Activated CD8-positive, alpha-beta T cell treated with anti-CD3 and anti-CD28 coated beads for 36 hours (primary cell): ENCODE results near the gene PLAAT2. TPM values are rescaled to one million over a fixed set of nuclear protein-coding genes. Genes with fewer than 3 reads are reported as not detected.
"Not testable (repeated sequence)": the region's sequence is repeated elsewhere in the genome, so short reads cannot be mapped to it uniquely, and the experiment has no call there.

ENCODE experiments used
- ATAC-seq: fragments of 200-7000 bp; cut with Tn5 transposase; one replicate; pipeline ENCODE4 v1.10.0; 2021; ENCODE audit warnings: mild to moderate bottlenecking, moderate library complexity
- CTCF ChIA-PET: fragments of 350-600 bp; sonication (Branson Sonifier 250); formaldehyde crosslinking; loops from one replicate; lab custom pipeline; 2021; ENCODE audit warnings: antibody characterized with exemption; lab: Charles Lee
- POLR2A ChIA-PET: fragments of 350-600 bp; sonication (Branson Sonifier 250); formaldehyde crosslinking; loops from one replicate; lab custom pipeline; 2021; ENCODE audit warnings: antibody characterized with exemption; lab: Charles Lee
- DNase-seq: peaks from one replicate; pipeline ENCODE4 v3.0.0-alpha.2; 2020
- H3K27ac Mint-ChIP-seq: one replicate; pipeline ENCODE4 v1.8.0; 2021; ENCODE audit warnings: mild to moderate bottlenecking, mixed read lengths
- H3K27me3 Mint-ChIP-seq: one replicate; pipeline ENCODE4 v1.8.0; 2021; ENCODE audit warnings: mixed read lengths
- H3K36me3 Mint-ChIP-seq: one replicate; pipeline ENCODE4 v1.8.0; 2021; ENCODE audit warnings: low read depth, mixed read lengths
- H3K4me1 Mint-ChIP-seq: one replicate; pipeline ENCODE4 v1.8.0; 2021; ENCODE audit warnings: low read depth, mixed read lengths
- H3K4me3 Mint-ChIP-seq: one replicate; pipeline ENCODE4 v1.8.0; 2021; ENCODE audit warnings: mild to moderate bottlenecking, moderate library complexity, mixed read lengths
- H3K9me3 Mint-ChIP-seq: one replicate; pipeline ENCODE4 v1.8.0; 2021; ENCODE audit warnings: mixed read lengths
- CTCF ChIP-seq: fragments of 200-600 bp; IDR thresholded peaks from one replicate; pipeline ENCODE4 v1.8.0; 2022; ENCODE audit warnings: antibody characterized with exemption, mild to moderate bottlenecking
- intact Hi-C: fragments of 100-400 bp; cut with micrococcal nuclease; formaldehyde crosslinking; loops from one replicate; pipeline ENCODE4 v1.10.0; 2022
- total RNA-seq, 2 experiments: library from RNA; stranded (reverse); gene quantifications; one replicate each; pipeline ENCODE4 v1.2.3, GENCODE V29; 2021

PLAAT2 gene
- total RNA-seq, 2 experiments from 2014 or later = 0.38 TPM; not detected in 1

GRCh38 chr11:63552921-63553320 is 10.3 kb downstream of the PLAAT2 start:
- ATAC-seq = no peak
- H3K4me3 Mint-ChIP-seq = peak overlapping the region; percentile 64
- H3K27me3 Mint-ChIP-seq = no peaks in the 10 kb centered on the region
- H3K36me3 Mint-ChIP-seq = peaks cover 3% of the 10 kb centered on the region
- H3K4me1 Mint-ChIP-seq = peaks cover 50% of the 10 kb centered on the region
- ChIA-PET CTCF (interaction anchor here (1.6 to 4.5 kb wide), 3 partner anchors 9 to 16 kb away, joined by 4 to 25 read pairs (median 7); partner anchors contain the start of genes PLAAT2 and PLAAT4), POLR2A (interaction anchor here (1.2 to 6.7 kb wide), 4 partner anchors 8 to 116 kb away, joined by 3 to 107 read pairs (median 6); partner anchors contain the start of gene PLAAT4)
- H3K27ac Mint-ChIP-seq = peak overlapping the region; percentile 98
- no peak for TF ChIP-seq CTCF
- no peak for DNase-seq
- intact Hi-C loops = no loop called here
- no peaks in the 10 kb centered on the region for H3K9me3 Mint-ChIP-seq

GRCh38 chr11:63551889-63552266 is 11.3 kb downstream of the PLAAT2 start:
- POLR2A ChIA-PET = interaction anchor here (1.2 to 6.7 kb wide), 7 partner anchors 9 to 119 kb away, joined by 4 to 107 read pairs (median 13); partner anchors contain the start of genes ATL3, PLAAT2 and PLAAT4
- H3K27ac Mint-ChIP-seq = peak overlapping the region; percentile 98
- peaks cover 3% of the 10 kb centered on the region for H3K36me3 Mint-ChIP-seq
- no peak for TF ChIP-seq CTCF
- intact Hi-C loops = no loop called here
- H3K4me1 Mint-ChIP-seq = peaks cover 49% of the 10 kb centered on the region
- DNase-seq (peak; percentile 73), ATAC-seq (peak; percentile 57)
- peak overlapping the region; percentile 77 for H3K4me3 Mint-ChIP-seq
- H3K27me3 Mint-ChIP-seq = no peaks in the 10 kb centered on the region
- no peaks in the 10 kb centered on the region for H3K9me3 Mint-ChIP-seq
- CTCF ChIA-PET = interaction anchor here (0.8 to 4.5 kb wide), 8 partner anchors 8 to 87 kb away, joined by 3 to 25 read pairs (median 4); partner anchors contain the start of genes PLAAT2 and PLAAT4

GRCh38 chr11:63551091-63551888 is 11.9 kb downstream of the PLAAT2 start:
- ATAC-seq (no peak), DNase-seq (peak; percentile 62)
- TF ChIP-seq CTCF = no peak
- intact Hi-C loops = no loop called here
- Mint-ChIP-seq H3K9me3 (no peaks in the 10 kb centered on the region), H3K27ac (peak overlapping the region; percentile 98), H3K4me3 (peak overlapping the region; percentile 77), H3K36me3 (peaks cover 3% of the 10 kb centered on the region), H3K27me3 (no peaks in the 10 kb centered on the region), H3K4me1 (peaks cover 48% of the 10 kb centered on the region)
- POLR2A ChIA-PET = interaction anchor here (0.7 to 6.7 kb wide), 8 partner anchors 9 to 119 kb away, joined by 3 to 107 read pairs (median 10); partner anchors contain the start of genes ATL3, PLAAT2 and PLAAT4
- CTCF ChIA-PET = interaction anchor here (0.9 to 4.5 kb wide), 7 partner anchors 9 to 88 kb away, joined by 3 to 25 read pairs (median 4); partner anchors contain the start of genes PLAAT2 and PLAAT4

GRCh38 chr11:63550156-63550700 is 13.0 kb downstream of the PLAAT2 start:
- H3K4me3 Mint-ChIP-seq, ATAC-seq, intact Hi-C loops, H3K9me3 Mint-ChIP-seq, DNase-seq, H3K27me3 Mint-ChIP-seq, H3K36me3 Mint-ChIP-seq, H3K27ac Mint-ChIP-seq: not testable (repeated sequence)
- ChIA-PET POLR2A (interaction anchor here (2.1 to 6.7 kb wide), 3 partner anchors 8 to 14 kb away, joined by 13 to 107 read pairs (median 13); partner anchors contain the start of genes PLAAT2 and PLAAT4), CTCF (interaction anchor here (1.3 to 4.5 kb wide), 2 partner anchors 13 to 15 kb away, joined by 4 to 25 read pairs; partner anchors contain the start of gene PLAAT2)
- H3K4me1 Mint-ChIP-seq = peaks cover 42% of the 10 kb centered on the region

- H3K9me3 Mint-ChIP-seq = no peaks in the 10 kb centered on the region
- H3K27ac Mint-ChIP-seq = peak overlapping the region; percentile 63
- no peak overlapping the region for H3K4me3 Mint-ChIP-seq
- CTCF ChIA-PET = interaction anchor here (1.3 kb wide), 1 partner anchor 12 kb away, joined by 4 read pairs; no protein-coding TSS in a partner anchor
- H3K4me1 Mint-ChIP-seq = peaks cover 36% of the 10 kb centered on the region
- peaks cover 3% of the 10 kb centered on the region for H3K36me3 Mint-ChIP-seq
- ATAC-seq = no peak
- H3K27me3 Mint-ChIP-seq = no peaks in the 10 kb centered on the region
- POLR2A ChIA-PET = interaction anchor here (1.1 to 6.7 kb wide), 4 partner anchors 7 to 18 kb away, joined by 3 to 107 read pairs (median 8); partner anchors contain the start of gene PLAAT4
- DNase-seq = no peak
- intact Hi-C loops = no loop called here
- no peak for TF ChIP-seq CTCF
Measured at GRCh38 chr11:63549411-63549810, 13.8 kb downstream of the PLAAT2 start.
